HepG2 (cell line): ENCODE data around the gene ZP2. TPM values are rescaled to one million over a fixed set of nuclear protein-coding genes. Genes with fewer than 3 reads are reported as not detected.

ENCODE experiments used
- ATM ChIP-seq: fragments of 450-650 bp; IDR thresholded peaks from 2 replicates; pipeline ENCODE4 v1.7.1; 2017; ENCODE audit warnings: mild to moderate bottlenecking, borderline replicate concordance
- ESRRA ChIP-seq: sonication (generic); formaldehyde crosslinking; IDR thresholded peaks from 2 replicates; pipeline ENCODE4 v1.5.1; 2020; ENCODE audit warnings: mild to moderate bottlenecking, low read depth, missing genetic modification reagents
- HNRNPK ChIP-seq: fragments of 200-400 bp; formaldehyde crosslinking; IDR thresholded peaks from 2 replicates; pipeline ENCODE4 v1.6.1; 2018; ENCODE audit warnings: low read length, low read depth, moderate library complexity, mild to moderate bottlenecking; ENCODE audit not compliant: poor library complexity, severe bottlenecking
- KDM4B ChIP-seq: sonication (generic); formaldehyde crosslinking; IDR thresholded peaks from 2 replicates; pipeline ENCODE4 v1.4.0; 2020; ENCODE audit warnings: missing genetic modification reagents
- KLF9 ChIP-seq: IDR thresholded peaks from 2 replicates; pipeline ENCODE4 v1.6.1; 2016; ENCODE audit warnings: low read depth
- NFKB2 ChIP-seq: sonication (generic); formaldehyde crosslinking; IDR thresholded peaks from 2 replicates; pipeline ENCODE4 v1.4.0; 2020; ENCODE audit warnings: missing genetic modification reagents, borderline replicate concordance
- NR2F1 ChIP-seq, 2 experiments: fragments of 450-650 bp in 1 of 2; formaldehyde crosslinking in 1 of 2; IDR thresholded peaks; 2 replicates each; pipeline versions ENCODE4 v1.5.0 to v1.6.1; 2016 to 2020; ENCODE audit warnings: mild to moderate bottlenecking in 1 of 2, missing compliant biosample characterization in 1 of 2, missing genetic modification reagents in 1 of 2, moderate library complexity in 1 of 2
- PAWR ChIP-seq: sonication (generic); formaldehyde crosslinking; IDR thresholded peaks from 2 replicates; pipeline ENCODE4 v1.4.0; 2020; ENCODE audit warnings: missing genetic modification reagents, mild to moderate bottlenecking, borderline replicate concordance
- SMC3 ChIP-seq: IDR thresholded peaks from 2 replicates; pipeline ENCODE4 v1.6.1; 2011; ENCODE audit warnings: low read length, improper control_type of control experiment
- SNAPC2 ChIP-seq: sonication (generic); formaldehyde crosslinking; IDR thresholded peaks from 2 replicates; pipeline ENCODE4 v1.8.1; 2022; ENCODE audit warnings: mild to moderate bottlenecking, missing genetic modification reagents
- TP53 ChIP-seq: sonication (generic); formaldehyde crosslinking; conservative IDR thresholded peaks from 2 replicates; pipeline ENCODE4 v1.4.0; 2020; ENCODE audit warnings: missing genetic modification reagents
- ZNF274 ChIP-seq: sonication (generic); formaldehyde crosslinking; IDR thresholded peaks from 2 replicates; pipeline ENCODE4 v1.5.1; 2020; ENCODE audit warnings: mild to moderate bottlenecking, missing genetic modification reagents
- ZSCAN12 ChIP-seq: sonication (generic); formaldehyde crosslinking; IDR thresholded peaks from 2 replicates; pipeline ENCODE4 v1.9.0; 2021; ENCODE audit warnings: mild to moderate bottlenecking, missing genetic modification reagents
- ZSCAN21 ChIP-seq: sonication (generic); formaldehyde crosslinking; IDR thresholded peaks from 2 replicates; pipeline ENCODE4 v1.8.0; 2022; ENCODE audit warnings: mild to moderate bottlenecking, missing genetic modification reagents, moderate library complexity, borderline replicate concordance
- polyA plus RNA-seq, 8 experiments: library from polyadenylated mRNA; depleted of rRNA in 3 of 8; stranded (reverse) in 7 of 8; unstranded in 1 of 8; fragments of >200 nt; fragmentation: Illumina TruSeq in 4 of 8; extraction: Trizol in 4 of 8; gene quantifications; 2 replicates each; pipeline versions ENCODE4 v1.2.1 to v1.2.3, GENCODE V29; 2011 to 2016; ENCODE audit warnings: low read depth in 4 of 8, missing spikeins in 1 of 8, mixed read lengths in 1 of 8; ENCODE audit not compliant: insufficient read depth in 1 of 8
- total RNA-seq, 5 experiments: library from RNA; depleted of rRNA; stranded (reverse); fragments of >200 nt; fragmentation: Illumina TruSeq; extraction: Trizol; gene quantifications; 2 replicates each; pipeline ENCODE4 v1.2.3, GENCODE V29; 2016; ENCODE audit warnings: low read depth in 1 of 5
- TF ChIP-seq, protein P1 (sequence below): sonication (generic); formaldehyde crosslinking; IDR thresholded peaks from 2 replicates; pipeline ENCODE4 v1.8.1; 2023; ENCODE audit warnings: mild to moderate bottlenecking, missing genetic modification reagents, borderline replicate concordance
- TF ChIP-seq, protein P2 (sequence below): sonication (generic); formaldehyde crosslinking; IDR thresholded peaks from 2 replicates; pipeline ENCODE4 v1.5.0; 2020; ENCODE audit warnings: mild to moderate bottlenecking, missing genetic modification reagents, borderline replicate concordance
- TF ChIP-seq, protein P3 (sequence below): sonication (generic); formaldehyde crosslinking; IDR thresholded peaks from 2 replicates; pipeline ENCODE4 v1.4.0; 2020; ENCODE audit warnings: missing genetic modification reagents, mild to moderate bottlenecking, borderline replicate concordance
- TF ChIP-seq, protein P4 (sequence below): sonication (generic); formaldehyde crosslinking; IDR thresholded peaks from 2 replicates; pipeline ENCODE4 v1.4.0; 2020; ENCODE audit warnings: mild to moderate bottlenecking, missing genetic modification reagents

Gene ZP2
- total and polyA plus RNA-seq, 2 of the 13 experiments (the other 11 are each of a cell fraction or from before 2014, with no cell fraction given) = not detected

DNA sequence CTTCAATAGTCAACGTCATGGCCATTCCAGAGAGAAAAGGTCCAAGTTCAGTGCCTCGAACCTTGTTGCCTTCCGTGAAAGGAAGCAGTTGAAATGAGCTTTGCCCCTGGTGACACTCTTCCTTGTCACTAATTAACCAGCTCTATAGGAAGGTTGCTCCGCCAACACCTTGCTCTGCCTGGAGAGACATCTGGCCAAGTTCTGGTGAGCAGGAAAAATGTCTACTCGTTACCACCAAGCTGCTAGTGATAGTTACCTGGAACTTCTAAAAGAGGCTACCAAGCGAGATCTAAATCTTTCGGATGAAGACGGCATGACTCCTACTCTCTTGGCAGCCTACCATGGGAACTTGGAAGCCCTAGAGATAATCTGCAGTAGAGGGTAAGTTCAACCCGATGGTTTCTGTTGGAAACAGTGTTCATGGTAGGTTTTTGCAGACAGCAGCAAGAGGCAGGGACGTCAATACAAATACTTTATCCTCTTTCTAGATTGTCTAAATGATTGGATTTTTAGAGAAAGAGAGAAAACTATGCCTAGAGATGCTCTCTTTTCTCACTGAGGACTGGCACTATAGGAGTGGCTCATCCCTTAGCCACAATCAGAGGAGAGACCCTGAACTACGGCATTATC is 22.3 kb upstream of the ZP2 start, which contains the start of gene ANKS4B (continued):
- TF ChIP-seq ZSCAN12 = 0 out of 2 replicates have a peak, but pooled peaks have one; percentile 33
- TF ChIP-seq ESRRA = peak; percentile 94
- TF ChIP-seq NFKB2 (CRISPR knock-in tag) = no peak
- TF ChIP-seq, protein P1, sequence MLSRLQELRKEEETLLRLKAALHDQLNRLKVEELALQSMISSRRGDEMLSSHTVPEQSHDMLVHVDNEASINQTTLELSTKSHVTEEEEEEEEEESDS (CRISPR knock-in tag) = no peak
- TF ChIP-seq SMC3 = peak; percentile 33; the same call in 1 of the 2 replicates
- TF ChIP-seq TP53 = no peak
- TF ChIP-seq, protein P2, sequence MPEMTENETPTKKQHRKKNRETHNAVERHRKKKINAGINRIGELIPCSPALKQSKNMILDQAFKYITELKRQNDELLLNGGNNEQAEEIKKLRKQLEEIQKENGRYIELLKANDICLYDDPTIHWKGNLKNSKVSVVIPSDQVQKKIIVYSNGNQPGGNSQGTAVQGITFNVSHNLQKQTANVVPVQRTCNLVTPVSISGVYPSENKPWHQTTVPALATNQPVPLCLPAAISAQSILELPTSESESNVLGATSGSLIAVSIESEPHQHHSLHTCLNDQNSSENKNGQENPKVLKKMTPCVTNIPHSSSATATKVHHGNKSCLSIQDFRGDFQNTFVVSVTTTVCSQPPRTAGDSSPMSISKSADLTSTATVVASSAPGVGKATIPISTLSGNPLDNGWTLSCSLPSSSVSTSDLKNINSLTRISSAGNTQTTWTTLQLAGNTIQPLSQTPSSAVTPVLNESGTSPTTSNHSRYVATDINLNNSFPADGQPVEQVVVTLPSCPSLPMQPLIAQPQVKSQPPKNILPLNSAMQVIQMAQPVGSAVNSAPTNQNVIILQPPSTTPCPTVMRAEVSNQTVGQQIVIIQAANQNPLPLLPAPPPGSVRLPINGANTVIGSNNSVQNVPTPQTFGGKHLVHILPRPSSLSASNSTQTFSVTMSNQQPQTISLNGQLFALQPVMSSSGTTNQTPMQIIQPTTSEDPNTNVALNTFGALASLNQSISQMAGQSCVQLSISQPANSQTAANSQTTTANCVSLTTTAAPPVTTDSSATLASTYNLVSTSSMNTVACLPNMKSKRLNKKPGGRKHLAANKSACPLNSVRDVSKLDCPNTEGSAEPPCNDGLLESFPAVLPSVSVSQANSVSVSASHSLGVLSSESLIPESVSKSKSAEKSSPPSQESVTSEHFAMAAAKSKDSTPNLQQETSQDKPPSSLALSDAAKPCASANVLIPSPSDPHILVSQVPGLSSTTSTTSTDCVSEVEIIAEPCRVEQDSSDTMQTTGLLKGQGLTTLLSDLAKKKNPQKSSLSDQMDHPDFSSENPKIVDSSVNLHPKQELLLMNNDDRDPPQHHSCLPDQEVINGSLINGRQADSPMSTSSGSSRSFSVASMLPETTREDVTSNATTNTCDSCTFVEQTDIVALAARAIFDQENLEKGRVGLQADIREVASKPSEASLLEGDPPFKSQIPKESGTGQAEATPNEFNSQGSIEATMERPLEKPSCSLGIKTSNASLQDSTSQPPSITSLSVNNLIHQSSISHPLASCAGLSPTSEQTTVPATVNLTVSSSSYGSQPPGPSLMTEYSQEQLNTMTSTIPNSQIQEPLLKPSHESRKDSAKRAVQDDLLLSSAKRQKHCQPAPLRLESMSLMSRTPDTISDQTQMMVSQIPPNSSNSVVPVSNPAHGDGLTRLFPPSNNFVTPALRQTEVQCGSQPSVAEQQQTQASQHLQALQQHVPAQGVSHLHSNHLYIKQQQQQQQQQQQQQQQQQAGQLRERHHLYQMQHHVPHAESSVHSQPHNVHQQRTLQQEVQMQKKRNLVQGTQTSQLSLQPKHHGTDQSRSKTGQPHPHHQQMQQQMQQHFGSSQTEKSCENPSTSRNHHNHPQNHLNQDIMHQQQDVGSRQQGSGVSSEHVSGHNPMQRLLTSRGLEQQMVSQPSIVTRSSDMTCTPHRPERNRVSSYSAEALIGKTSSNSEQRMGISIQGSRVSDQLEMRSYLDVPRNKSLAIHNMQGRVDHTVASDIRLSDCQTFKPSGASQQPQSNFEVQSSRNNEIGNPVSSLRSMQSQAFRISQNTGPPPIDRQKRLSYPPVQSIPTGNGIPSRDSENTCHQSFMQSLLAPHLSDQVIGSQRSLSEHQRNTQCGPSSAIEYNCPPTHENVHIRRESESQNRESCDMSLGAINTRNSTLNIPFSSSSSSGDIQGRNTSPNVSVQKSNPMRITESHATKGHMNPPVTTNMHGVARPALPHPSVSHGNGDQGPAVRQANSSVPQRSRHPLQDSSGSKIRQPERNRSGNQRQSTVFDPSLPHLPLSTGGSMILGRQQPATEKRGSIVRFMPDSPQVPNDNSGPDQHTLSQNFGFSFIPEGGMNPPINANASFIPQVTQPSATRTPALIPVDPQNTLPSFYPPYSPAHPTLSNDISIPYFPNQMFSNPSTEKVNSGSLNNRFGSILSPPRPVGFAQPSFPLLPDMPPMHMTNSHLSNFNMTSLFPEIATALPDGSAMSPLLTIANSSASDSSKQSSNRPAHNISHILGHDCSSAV (CRISPR knock-in tag) = no peak
- TF ChIP-seq SNAPC2 (CRISPR knock-in tag) = 0 out of 2 replicates have a peak, but pooled peaks have one; percentile 68
- no peak for TF ChIP-seq HNRNPK
- TF ChIP-seq ATM = no peak
- TF ChIP-seq PAWR (CRISPR knock-in tag) = no peak
- no peak for TF ChIP-seq ZNF274 (CRISPR knock-in tag)
- TF ChIP-seq NR2F1 (CRISPR knock-in tag; IDR thresholded peaks at IDR 0.05) = peak; percentile 60 to 86; a peak in 3 of 4 replicates
- no peak for TF ChIP-seq KLF9
- TF ChIP-seq ZSCAN21 = no peak
- peak; percentile 86 for TF ChIP-seq KDM4B (CRISPR knock-in tag)
- TF ChIP-seq, protein P3, sequence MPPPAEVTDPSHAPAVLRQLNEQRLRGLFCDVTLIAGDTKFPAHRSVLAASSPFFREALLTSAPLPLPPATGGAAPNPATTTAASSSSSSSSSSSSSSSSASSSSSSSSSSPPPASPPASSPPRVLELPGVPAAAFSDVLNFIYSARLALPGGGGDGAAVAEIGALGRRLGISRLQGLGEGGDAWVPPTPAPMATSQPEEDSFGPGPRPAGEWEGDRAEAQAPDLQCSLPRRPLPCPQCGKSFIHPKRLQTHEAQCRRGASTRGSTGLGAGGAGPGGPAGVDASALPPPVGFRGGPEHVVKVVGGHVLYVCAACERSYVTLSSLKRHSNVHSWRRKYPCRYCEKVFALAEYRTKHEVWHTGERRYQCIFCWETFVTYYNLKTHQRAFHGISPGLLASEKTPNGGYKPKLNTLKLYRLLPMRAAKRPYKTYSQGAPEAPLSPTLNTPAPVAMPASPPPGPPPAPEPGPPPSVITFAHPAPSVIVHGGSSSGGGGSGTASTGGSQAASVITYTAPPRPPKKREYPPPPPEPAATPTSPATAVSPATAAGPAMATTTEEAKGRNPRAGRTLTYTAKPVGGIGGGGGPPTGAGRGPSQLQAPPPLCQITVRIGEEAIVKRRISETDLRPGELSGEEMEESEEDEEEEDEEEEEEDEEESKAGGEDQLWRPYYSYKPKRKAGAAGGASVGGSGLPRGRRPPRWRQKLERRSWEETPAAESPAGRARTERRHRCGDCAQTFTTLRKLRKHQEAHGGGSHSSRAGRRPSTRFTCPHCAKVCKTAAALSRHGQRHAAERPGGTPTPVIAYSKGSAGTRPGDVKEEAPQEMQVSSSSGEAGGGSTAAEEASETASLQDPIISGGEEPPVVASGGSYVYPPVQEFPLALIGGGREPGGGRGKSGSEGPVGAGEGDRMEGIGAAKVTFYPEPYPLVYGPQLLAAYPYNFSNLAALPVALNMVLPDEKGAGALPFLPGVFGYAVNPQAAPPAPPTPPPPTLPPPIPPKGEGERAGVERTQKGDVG (CRISPR knock-in tag) = no peak
- TF ChIP-seq, protein P4, sequence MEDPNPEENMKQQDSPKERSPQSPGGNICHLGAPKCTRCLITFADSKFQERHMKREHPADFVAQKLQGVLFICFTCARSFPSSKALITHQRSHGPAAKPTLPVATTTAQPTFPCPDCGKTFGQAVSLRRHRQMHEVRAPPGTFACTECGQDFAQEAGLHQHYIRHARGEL = no peak
